Measurements from ENCODE around the gene TLL2.

TLL2 gene

DNA sequence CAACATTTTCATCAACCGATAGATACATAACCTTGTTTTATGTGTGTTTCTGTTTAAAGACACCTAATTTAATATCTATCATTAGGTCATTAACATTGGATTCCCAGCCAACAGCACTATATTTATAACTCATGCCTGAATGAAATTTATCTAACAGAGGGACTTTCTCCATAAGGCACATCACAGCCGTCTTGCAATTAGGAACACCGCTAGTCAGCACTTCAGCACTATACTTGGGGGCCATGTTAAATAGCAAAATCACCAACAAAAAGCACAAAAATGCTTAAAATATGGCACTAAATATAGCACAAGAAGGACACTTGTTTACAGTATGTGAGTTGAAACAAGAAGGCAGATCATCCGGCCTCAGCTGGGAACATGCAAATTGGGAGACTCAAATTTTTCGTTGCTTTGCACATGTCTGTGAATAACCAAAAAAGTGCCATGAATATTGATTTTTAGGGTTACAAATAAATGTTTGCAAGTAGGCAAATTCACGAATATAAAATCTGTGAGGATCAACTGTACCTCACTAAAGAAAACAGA is 51.0 kb downstream of the TLL2 start:
- Mint-ChIP-seq H3K4me3 (no peak overlapping the region), H3K4me1 (no peaks in the 10 kb centered on the region), H3K27me3 (peaks cover 7% of the 10 kb centered on the region), H3K9me3 (peaks cover 7% of the 10 kb centered on the region), H3K27ac (no peak overlapping the region), H3K36me3 (ENCODE audit: low read depth) (peaks cover 3% of the 10 kb centered on the region)
- DNase-seq (no peak), ATAC-seq (no peak)

DNA sequence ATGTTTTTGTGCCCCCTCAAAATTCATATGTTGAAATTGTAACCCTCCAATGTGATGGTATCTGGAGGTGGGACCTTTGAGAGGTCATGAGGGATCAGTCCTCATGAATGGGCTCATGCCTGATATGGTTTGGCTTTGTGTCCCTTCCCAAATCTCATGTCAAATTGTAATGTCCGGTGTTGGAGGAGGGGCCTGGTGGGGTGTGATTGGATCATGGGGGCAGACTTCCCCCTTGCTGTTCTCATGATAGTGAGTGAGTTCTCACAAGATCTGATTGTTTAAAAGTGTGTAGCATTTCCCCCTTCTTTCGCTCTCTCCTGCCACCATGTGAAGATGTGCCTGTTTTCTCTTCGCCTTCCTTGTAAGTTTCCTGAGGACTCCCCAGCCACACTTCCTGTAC is 53.4 kb downstream of the TLL2 start:
- no peaks in the 10 kb centered on the region for H3K4me1 Mint-ChIP-seq
- H3K9me3 Mint-ChIP-seq, result peaks cover 7% of the 10 kb centered on the region
- peaks cover 3% of the 10 kb centered on the region for H3K36me3 Mint-ChIP-seq (ENCODE audit: low read depth)
- no peak for ATAC-seq
- H3K27ac Mint-ChIP-seq, result no peak overlapping the region
- no peak for DNase-seq
- H3K27me3 Mint-ChIP-seq, result peaks cover 6% of the 10 kb centered on the region
- no peak overlapping the region for H3K4me3 Mint-ChIP-seq

DNA sequence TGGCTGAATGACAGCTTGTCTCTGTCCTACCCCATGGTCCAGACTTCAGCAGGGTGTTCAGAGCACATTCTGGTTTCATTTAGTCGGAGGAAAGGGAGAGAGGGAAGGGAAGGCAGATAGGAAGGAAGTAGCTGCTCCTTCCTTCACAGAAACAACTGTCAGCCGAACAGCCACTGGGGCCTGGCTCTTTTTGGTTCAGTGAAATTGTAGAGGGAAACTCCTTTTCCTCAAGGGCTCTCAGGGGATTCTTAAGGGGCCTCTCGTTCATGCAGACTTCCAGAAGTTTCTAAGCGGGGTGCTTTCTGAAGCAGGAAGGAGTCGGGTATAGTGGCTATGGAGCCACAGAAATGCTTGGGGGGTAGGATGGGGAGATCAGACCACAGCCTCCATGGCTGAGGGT is 56.4 kb downstream of the TLL2 start:
- no peak for ATAC-seq
- Mint-ChIP-seq H3K4me3 (no peak overlapping the region), H3K27ac (no peak overlapping the region), H3K4me1 (no peaks in the 10 kb centered on the region), H3K27me3 (peaks cover 4% of the 10 kb centered on the region), H3K9me3 (peaks cover 7% of the 10 kb centered on the region), H3K36me3 (ENCODE audit: low read depth) (peaks cover 3% of the 10 kb centered on the region)
- DNase-seq, result no peak

DNA sequence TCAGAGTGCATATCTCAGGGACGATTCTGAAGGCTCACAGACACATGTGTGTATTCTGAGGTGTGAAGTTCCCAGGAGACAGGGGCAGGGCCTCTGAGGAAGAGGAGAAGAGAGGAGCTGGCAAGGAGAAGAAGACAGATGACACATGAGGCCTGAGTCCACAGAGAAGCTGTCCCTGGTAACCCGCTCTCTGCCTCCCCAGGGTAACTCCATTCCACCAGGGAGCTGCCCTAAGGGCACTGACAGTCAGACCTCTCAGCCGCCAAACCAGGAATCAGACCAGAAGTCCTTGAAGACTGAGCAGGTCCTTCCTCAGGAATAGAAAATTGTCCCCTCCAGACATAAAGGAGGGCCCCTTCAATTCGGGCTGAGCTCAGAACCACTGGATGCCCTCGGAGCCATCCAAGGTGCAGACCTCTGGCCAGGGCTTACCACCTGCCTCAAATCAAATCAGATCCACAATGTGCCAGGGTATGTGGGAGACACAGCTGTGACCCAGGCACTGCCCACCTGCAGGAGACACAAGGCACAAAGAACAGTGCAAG is 57.4 kb downstream of the TLL2 start:
- Mint-ChIP-seq H3K36me3 (ENCODE audit: low read depth) (peaks cover 3% of the 10 kb centered on the region), H3K27ac (no peak overlapping the region), H3K27me3 (peaks cover 4% of the 10 kb centered on the region), H3K9me3 (peaks cover 7% of the 10 kb centered on the region), H3K4me3 (no peak overlapping the region), H3K4me1 (no peaks in the 10 kb centered on the region)
- DNase-seq (no peak), ATAC-seq (no peak)

DNA sequence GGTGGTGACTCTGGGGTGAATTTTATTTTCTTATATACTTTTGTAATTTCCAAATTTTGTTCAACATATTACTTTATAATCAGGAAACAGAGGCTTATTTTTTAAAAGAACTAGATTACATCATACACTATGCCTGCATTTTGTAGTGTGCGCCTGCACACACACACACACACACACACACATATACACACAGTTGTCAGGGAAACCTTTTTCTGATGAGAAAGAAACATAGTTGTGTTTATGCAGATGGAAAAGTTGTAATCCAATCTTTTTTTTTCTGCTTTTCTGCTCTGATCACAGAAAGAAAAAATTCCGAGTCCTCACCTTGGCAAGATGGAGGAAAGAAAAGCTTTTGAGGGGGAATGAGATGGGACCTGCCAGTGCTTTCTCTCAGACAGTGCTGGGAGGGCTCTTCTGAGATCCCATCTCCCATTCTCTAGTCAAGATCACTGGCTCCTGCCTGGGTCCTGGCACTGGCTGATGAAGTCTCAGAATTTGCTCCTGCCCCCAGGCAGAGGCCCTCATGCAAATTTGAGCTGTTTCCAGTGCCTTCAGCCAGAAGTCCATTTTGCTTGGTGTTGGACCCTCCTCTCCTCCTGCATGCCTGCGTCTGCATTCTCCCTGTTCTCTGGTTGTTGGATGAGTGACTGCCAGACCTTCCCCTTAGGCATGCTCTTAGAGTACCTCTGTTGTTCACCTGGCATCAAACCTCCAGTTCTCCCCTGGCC is 59.7 kb downstream of the TLL2 start:
- DNase-seq (no peak), ATAC-seq (no peak)
- peaks cover 6% of the 10 kb centered on the region for H3K27me3 Mint-ChIP-seq
- H3K4me1 Mint-ChIP-seq, result no peaks in the 10 kb centered on the region
- no peak overlapping the region for H3K4me3 Mint-ChIP-seq
- H3K9me3 Mint-ChIP-seq, result no peaks in the 10 kb centered on the region
- no peak overlapping the region for H3K27ac Mint-ChIP-seq
- no peaks in the 10 kb centered on the region for H3K36me3 Mint-ChIP-seq (ENCODE audit: low read depth)

DNA sequence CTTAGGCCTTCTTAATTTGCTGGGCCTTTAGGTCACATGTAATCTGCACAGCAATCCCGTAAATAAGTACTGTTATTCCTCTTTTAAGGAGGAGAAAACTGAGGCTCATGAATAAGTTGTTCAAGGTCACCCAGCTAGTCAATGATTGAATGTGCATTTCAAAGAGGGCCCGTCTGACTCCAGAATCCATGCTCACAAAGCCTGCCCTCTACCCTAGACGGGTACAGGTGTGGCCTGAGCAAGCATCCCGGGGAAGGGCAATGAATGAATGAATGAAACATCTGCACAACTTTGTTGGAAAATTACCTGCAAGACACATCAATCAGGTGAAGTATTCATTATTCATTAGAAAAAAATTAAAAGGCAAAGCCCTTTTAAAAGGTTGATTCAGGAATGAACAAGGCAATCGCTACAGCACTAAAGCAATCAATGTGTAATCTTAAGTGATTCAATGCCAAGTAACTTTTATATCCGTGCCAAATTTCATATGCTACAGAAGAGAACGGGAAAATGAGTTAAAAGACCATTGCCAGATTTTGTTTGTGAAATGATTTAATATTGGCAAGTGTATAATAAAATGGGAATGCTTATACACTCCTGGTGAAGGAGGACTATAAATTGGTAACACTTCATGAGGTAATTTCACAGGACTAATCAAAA is 61.1 kb downstream of the TLL2 start:
- Mint-ChIP-seq H3K4me3 (no peak overlapping the region), H3K4me1 (no peaks in the 10 kb centered on the region), H3K9me3 (no peaks in the 10 kb centered on the region), H3K27ac (no peak overlapping the region), H3K27me3 (peaks cover 3% of the 10 kb centered on the region), H3K36me3 (ENCODE audit: low read depth) (no peaks in the 10 kb centered on the region)
- DNase-seq, result no peak
- no peak for ATAC-seq

DNA sequence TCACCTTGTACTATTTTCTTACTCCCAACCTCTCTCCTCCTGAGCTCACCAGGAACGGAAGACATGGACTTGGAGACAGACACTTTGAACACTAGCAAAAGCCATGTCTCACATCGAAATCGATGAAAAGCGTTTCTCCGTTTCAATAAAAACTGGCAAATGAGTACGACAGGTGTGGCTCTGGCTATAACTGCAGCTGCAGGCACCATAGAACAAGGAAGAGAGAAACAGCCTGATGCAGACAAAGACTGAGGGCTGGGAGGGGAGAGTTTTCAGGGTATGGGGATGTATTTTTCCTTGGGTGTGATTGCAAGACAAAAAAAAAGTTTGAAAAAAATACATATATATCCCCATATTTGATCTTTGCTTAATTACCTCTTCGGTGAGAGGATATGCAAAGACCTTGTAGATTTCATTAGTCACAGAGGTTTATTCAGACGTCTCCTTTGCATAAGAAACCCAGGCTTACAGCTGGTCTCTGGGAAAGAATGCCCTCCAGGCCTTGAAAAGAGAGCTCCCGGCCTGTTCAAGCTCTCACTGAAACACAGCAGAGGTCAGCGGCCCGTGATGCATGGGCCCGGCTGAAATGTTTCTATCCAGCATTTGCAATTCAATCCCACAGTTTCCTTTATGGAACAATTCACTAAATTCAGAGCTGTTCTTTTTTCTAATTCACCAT is 63.1 kb downstream of the TLL2 start:
- Mint-ChIP-seq H3K27me3 (peaks cover 5% of the 10 kb centered on the region), H3K4me3 (no peak overlapping the region), H3K36me3 (ENCODE audit: low read depth) (no peaks in the 10 kb centered on the region), H3K27ac (no peak overlapping the region), H3K9me3 (no peaks in the 10 kb centered on the region), H3K4me1 (no peaks in the 10 kb centered on the region)
- ATAC-seq (no peak), DNase-seq (no peak)

DNA sequence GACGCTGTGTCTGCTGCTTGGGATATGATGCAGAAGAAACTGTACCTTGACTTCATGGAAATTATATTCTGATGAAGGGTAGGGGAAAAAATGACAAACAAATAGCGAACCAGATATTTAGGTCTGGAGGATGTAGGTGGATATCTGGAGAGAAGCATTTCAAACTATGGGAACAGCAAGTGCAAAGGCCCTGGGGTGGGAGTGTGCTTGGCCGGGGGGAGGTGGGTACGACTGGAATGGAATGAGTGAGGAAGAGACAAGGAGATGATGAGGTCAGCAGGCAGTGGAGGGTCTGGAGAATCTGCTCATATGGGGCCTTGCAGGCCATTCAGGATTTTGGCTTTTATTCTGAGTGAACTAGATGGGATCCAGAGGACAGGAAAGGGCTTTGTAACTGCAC is 65.2 kb downstream of the TLL2 start:
- no peak overlapping the region for H3K4me3 Mint-ChIP-seq
- H3K36me3 Mint-ChIP-seq (ENCODE audit: low read depth), result no peaks in the 10 kb centered on the region
- no peaks in the 10 kb centered on the region for H3K4me1 Mint-ChIP-seq
- no peak overlapping the region for H3K27ac Mint-ChIP-seq
- H3K27me3 Mint-ChIP-seq, result peaks cover 12% of the 10 kb centered on the region
- ATAC-seq (no peak), DNase-seq (no peak)
- no peaks in the 10 kb centered on the region for H3K9me3 Mint-ChIP-seq

DNA sequence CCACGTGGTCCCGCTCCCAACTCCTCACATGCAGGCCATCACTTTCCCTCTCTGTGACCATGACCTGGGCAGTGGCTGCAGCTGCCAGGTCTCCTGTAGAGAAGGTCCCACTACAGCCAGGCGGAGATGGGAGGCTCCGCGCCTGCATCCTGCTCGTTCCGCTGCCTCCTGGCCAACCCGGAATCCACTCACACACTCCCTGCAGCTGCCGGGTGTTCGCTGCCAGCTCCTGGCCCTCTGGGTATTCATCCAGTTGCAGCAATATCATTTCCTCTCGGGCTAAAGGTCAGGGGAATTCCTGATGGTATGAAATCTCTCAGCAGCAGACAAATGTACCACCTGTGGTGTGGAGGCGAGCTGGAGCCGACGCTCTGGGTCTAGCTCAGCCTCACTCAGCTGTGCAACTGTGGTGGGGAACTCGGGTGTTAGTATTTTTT is 65.7 kb downstream of the TLL2 start:
- no peak for ATAC-seq
- no peaks in the 10 kb centered on the region for H3K4me1 Mint-ChIP-seq
- no peak overlapping the region for H3K27ac Mint-ChIP-seq
- peaks cover 12% of the 10 kb centered on the region for H3K27me3 Mint-ChIP-seq
- no peaks in the 10 kb centered on the region for H3K9me3 Mint-ChIP-seq
- no peak overlapping the region for H3K4me3 Mint-ChIP-seq
- no peak for DNase-seq
- H3K36me3 Mint-ChIP-seq (ENCODE audit: low read depth), result no peaks in the 10 kb centered on the region

DNA sequence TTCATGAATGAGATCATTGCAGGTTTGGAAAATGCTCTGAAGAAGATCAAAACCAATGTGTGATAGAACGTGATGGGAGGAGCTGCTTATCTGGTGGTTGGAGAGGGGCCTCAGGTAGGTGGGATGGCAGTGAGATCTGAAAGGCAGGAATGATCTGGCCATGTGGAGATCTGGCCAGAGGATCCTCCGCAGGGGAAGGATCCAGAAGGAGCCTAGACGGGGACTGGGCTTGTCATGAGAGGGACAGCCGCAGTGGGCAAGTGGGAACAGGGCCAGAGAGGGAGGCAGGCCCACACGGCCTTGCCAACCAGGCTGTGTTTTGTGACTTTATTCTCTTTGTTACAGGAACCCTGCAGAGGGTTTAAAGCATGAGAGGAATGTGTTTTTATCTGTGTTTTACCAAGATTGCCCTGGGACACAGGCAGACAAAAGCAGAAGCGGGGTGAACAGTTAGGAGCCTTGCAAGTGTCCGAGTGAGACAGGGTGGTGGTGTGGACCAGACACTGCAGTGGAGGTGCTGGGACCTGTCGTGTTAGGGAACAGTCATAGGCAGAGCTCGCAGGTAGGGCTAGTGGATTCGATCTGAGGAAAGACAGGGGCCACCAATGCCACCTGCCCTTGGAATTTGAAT is 66.6 kb downstream of the TLL2 start:
- DNase-seq, result no peak
- H3K27ac Mint-ChIP-seq, result no peak overlapping the region

DNA sequence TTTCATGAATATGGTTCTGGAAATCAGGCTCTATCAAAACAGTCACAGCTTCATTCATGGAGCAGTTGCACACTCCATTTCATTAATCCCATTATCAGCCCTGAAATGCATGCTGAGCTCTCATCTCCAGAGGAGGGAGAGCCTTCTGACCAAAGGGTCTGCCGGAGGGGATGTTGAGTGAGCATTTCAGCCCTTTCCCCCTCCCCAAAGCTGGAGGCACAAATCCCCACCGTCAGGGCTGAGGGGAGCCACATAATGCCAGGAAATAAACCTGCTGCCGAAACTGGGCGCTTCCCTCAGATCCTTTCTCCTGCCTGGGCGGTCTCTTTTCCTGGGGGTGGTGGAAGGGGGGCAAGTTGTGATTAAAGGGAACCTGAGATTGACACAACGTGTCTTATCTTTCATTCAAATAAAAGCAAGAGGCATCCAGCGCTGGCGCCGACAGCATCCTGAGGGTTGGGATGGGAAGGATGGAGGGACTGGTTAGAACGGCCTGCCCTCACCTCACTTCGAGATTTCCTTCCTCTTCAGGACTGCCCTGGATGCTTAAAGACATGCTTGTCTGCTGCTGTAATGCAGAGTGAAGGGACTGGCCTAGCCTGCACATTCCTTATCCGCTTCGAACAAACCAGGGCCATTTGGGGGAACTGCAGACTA is 71.6 kb downstream of the TLL2 start:
- no peaks in the 10 kb centered on the region for H3K9me3 Mint-ChIP-seq
- ATAC-seq (no peak), DNase-seq (no peak)
- H3K27ac Mint-ChIP-seq, result no peak overlapping the region
- H3K4me1 Mint-ChIP-seq, result no peaks in the 10 kb centered on the region
- peaks cover 12% of the 10 kb centered on the region for H3K27me3 Mint-ChIP-seq
- no peaks in the 10 kb centered on the region for H3K36me3 Mint-ChIP-seq (ENCODE audit: low read depth)
- no peak overlapping the region for H3K4me3 Mint-ChIP-seq

More for the DNA sequence above, 66.6 kb downstream of the TLL2 start:
- Mint-ChIP-seq H3K27me3 (peaks cover 12% of the 10 kb centered on the region), H3K9me3 (no peaks in the 10 kb centered on the region), H3K4me1 (no peaks in the 10 kb centered on the region), H3K36me3 (ENCODE audit: low read depth) (no peaks in the 10 kb centered on the region), H3K4me3 (no peak overlapping the region)
- no peak for ATAC-seq

DNA sequence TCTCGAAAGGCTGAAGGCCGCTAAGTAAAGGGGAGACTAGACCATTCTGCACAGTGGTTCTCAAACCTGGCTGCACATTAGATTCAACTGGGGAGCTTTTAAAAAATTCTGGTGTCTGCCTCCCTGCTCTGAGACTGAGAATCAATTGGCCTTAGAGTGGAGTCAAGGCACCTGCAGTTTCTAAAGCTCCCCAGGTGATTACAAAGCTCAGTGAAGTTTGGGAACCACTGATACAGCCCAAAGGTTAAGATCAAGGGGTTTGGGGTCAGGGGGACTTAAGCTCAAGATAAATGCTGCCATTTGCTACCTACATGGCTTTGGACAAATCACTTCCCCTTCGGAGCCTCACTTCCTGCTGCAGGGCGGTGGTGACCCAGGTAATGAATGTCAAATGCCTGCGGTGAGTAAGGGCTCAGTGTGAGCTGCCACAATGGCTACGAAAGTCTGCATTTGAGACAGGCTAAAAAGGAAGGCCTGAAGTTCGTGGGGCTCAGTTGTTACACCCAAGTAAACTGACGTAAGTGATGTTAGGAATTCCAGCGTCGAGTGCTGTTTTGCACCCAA is 72.3 kb downstream of the TLL2 start:
- Mint-ChIP-seq H3K27ac (no peak overlapping the region), H3K4me1 (no peaks in the 10 kb centered on the region), H3K9me3 (no peaks in the 10 kb centered on the region), H3K36me3 (ENCODE audit: low read depth) (no peaks in the 10 kb centered on the region), H3K27me3 (peaks cover 9% of the 10 kb centered on the region), H3K4me3 (no peak overlapping the region)
- no peak for DNase-seq
- ATAC-seq, result no peak

DNA sequence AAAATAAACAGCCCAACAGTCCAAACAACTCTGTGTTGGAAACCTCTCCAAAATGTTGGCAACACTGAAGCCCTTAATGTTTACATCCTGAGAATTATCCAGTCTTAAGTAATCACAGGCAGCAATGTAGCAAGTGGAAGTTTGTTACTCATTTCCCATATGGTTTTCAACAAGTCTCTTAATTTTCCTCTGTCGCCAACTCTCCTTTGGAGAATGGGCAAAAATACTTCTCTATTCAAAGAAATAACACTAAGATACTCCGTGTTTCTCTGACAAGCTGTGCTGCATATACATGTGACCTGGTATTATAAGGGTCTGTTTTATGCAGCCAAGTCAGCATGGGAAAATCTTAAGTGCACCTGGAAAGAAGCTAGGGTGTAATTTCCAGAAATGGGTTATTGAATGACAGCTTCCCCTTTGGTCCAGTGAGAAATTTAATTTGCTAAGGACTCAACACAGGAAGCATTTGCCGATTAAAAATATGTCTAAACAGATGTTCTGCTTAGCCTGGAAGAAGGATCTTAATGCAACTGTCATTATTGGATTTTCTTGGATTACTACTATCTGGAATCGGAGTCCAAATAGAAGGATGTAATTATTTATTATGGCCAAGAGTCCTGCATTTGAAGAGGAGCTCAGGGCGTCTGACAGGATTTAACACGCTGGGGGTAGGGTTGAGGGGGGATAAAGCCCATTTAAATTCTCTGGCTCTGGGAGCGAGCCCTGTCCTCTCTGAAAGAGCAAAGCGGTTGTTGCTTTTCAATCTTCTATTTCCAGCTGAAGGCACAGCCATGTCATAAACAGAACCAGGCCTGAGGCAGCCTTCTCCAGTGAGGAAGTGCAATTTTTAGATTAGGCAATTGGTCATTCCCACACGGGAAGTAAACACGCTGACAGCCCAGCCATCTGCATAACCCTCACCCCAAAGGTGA is 73.1 kb downstream of the TLL2 start:
- Mint-ChIP-seq H3K4me3 (no peak overlapping the region), H3K9me3 (peaks cover 3% of the 10 kb centered on the region), H3K27me3 (peaks cover 8% of the 10 kb centered on the region), H3K4me1 (no peaks in the 10 kb centered on the region), H3K27ac (no peak overlapping the region), H3K36me3 (ENCODE audit: low read depth) (no peaks in the 10 kb centered on the region)
- no peak for ATAC-seq
- DNase-seq, result no peak

Measured in activated naive CD8-positive, alpha-beta T cell treated with anti-CD3 and anti-CD28 coated beads, Interleukin-2, amount 50 U/mL, for 24 hours (primary cell).